ENCODE measurements around the gene EEFSEC. TPM values are rescaled to one million over a fixed set of nuclear protein-coding genes. Genes with fewer than 3 reads are reported as not detected.

Gene EEFSEC
- total and polyA plus RNA-seq, 8 donors = 5.9 to 9.8 (median 7.4) TPM

- FAIRE-seq (no peak), DNase-seq (peak in 1 of 6 donors; percentile 5), ATAC-seq (no peak)
- Histone ChIP-seq H3K9me3 (no peaks in the 10 kb centered on the region), H3K4me3 (no peak overlapping the region), H3K4me1 (peaks cover 5 to 18% (median 7%) of the 10 kb centered on the region in 3 donors), H3K27me3 (no peaks in the 10 kb centered on the region), H3K36me3 (no peaks in the 10 kb centered on the region), H3K27ac (no peak overlapping the region)
- 87 to 88% methylated on average over 5 of the region's 5 CpGs for WGBS, 2 donors
- no peak for TF ChIP-seq CTCF (IDR thresholded peaks at IDR 0.05)
- intact Hi-C loops (cut with DNase I) = no loop called here
Measured at GRCh38 chr3:128366652-128367051, 213.4 kb downstream of the EEFSEC start.

- H3K9me3 ChIP-seq = no peaks in the 10 kb centered on the region
- H3K4me1 ChIP-seq = peaks cover 1 to 12% (median 4%) of the 10 kb centered on the region in 3 donors
- H3K27ac ChIP-seq = no peak overlapping the region
- WGBS, 2 donors = 97 to 98% methylated on average over 5 of the region's 5 CpGs
- no peak for ATAC-seq
- no peak overlapping the region for H3K4me3 ChIP-seq
- H3K27me3 ChIP-seq = no peaks in the 10 kb centered on the region
- no peak for TF ChIP-seq CTCF (IDR thresholded peaks at IDR 0.05)
- intact Hi-C loops (cut with DNase I) = no loop called here
- no peak for FAIRE-seq
- peak in 1 of 6 donors; percentile 12 for DNase-seq
- no peaks in the 10 kb centered on the region for H3K36me3 ChIP-seq
Measured at GRCh38 chr3:128367221-128367620, 213.9 kb downstream of the EEFSEC start.

GRCh38 chr3:128367761-128368160 lies 214.5 kb downstream of the EEFSEC start:
- no peaks in the 10 kb centered on the region for H3K36me3 ChIP-seq
- no peak overlapping the region for H3K27ac ChIP-seq
- peaks cover 0 to 7% (median 0%) of the 10 kb centered on the region in 3 donors for H3K4me1 ChIP-seq
- intact Hi-C loops (cut with DNase I) = no loop called here
- DNase-seq (peak in 1 of 6 donors; percentile 12), FAIRE-seq (no peak), ATAC-seq (peak in 2 of 4 donors; percentile 17 to 20)
- H3K4me3 ChIP-seq = no peak overlapping the region
- no peaks in the 10 kb centered on the region for H3K9me3 ChIP-seq
- 82 to 88% methylated on average over 4 of the region's 4 CpGs for WGBS, 2 donors
- no peaks in the 10 kb centered on the region for H3K27me3 ChIP-seq
- no peak for TF ChIP-seq CTCF (IDR thresholded peaks at IDR 0.05)

GRCh38 chr3:128368626-128369025 lies 215.3 kb downstream of the EEFSEC start:
- H3K9me3 ChIP-seq = no peaks in the 10 kb centered on the region
- DNase-seq = peak in 1 of 6 donors; percentile 8
- no peaks in the 10 kb centered on the region for H3K36me3 ChIP-seq
- no peak overlapping the region for H3K27ac ChIP-seq
- FAIRE-seq = no peak
- H3K4me3 ChIP-seq = no peak overlapping the region
- no peak for ATAC-seq
- WGBS, 2 donors = 93 to 95% methylated on average over 7 of the region's 7 CpGs
- no peak for TF ChIP-seq CTCF (IDR thresholded peaks at IDR 0.05)
- H3K4me1 ChIP-seq = no peaks in the 10 kb centered on the region
- intact Hi-C loops (cut with DNase I) = no loop called here
- no peaks in the 10 kb centered on the region for H3K27me3 ChIP-seq

GRCh38 chr3:128369121-128369703 lies 215.9 kb downstream of the EEFSEC start:
- Histone ChIP-seq H3K4me1 (no peaks in the 10 kb centered on the region), H3K27ac (no peak overlapping the region), H3K9me3 (no peaks in the 10 kb centered on the region), H3K36me3 (no peaks in the 10 kb centered on the region), H3K4me3 (no peak overlapping the region), H3K27me3 (no peaks in the 10 kb centered on the region)
- ATAC-seq (peak in 2 of 4 donors; percentile 8 to 10), DNase-seq (peak in 1 of 6 donors; percentile 5), FAIRE-seq (no peak)
- no peak for TF ChIP-seq CTCF (IDR thresholded peaks at IDR 0.05)
- intact Hi-C loops (cut with DNase I) = no loop called here
- 72 to 85% methylated on average over 2 of the region's 2 CpGs for WGBS, 2 donors

Data from pancreas (tissue), 10 donors.